ENCODE results near the gene ADAMTSL1. TPM values are rescaled to one million over a fixed set of nuclear protein-coding genes. Genes with fewer than 3 reads are reported as not detected.

The ADAMTSL1 gene
- total and polyA plus RNA-seq, 9 of the 15 experiments (the other 6 are each of a cell fraction or from before 2014, with no cell fraction given): 0.01 TPM; not detected in 8

DNA sequence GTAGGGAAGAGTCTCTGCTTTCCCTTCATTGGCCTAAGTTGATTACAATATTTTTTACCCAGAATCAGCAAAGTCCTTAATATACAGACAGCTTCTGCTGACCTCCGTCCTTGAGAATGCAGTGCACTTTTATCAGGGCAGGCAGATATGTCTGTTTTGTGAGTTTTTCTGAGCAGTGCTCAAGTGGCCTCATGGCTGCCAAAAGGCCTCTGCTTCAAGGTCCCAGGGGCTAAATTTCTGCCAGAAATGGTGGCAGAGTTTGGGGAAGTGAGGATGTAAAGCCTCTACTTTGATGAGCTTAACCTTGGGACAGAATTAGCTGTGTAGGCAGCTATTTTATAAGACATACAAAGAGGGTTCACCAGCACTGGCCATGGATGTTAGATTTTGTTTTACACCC is 275.8 kb downstream of the ADAMTSL1 start:
- Histone ChIP-seq H3K9ac (ENCODE audit: insufficient read depth in 1 of 2, low read depth in 2 of 2, low read length in 2 of 2) (no peak overlapping the region), H3K36me3 (ENCODE audit: control insufficient read depth, insufficient read depth, low read length) (no peaks in the 10 kb centered on the region), H3K9me3 (replicated peaks; ENCODE audit: control insufficient read depth, insufficient read depth, low read depth, low read length) (no peaks in the 10 kb centered on the region), H3K4me2 (ENCODE audit: insufficient read depth, low read length) (no peak overlapping the region), H3K27me3 (ENCODE audit: control insufficient read depth in 2 of 2, insufficient read depth in 2 of 2, low read length in 2 of 2) (no peaks in the 10 kb centered on the region), H3K27ac (ENCODE audit: extremely low read depth, low read depth, low read length) (no peak overlapping the region), H3K4me3 (no peak overlapping the region), H3K79me2 (ENCODE audit: control insufficient read depth, insufficient read depth, low read length) (no peaks in the 10 kb centered on the region), H3K4me1 (replicated peaks in 1 of 2; ENCODE audit: control insufficient read depth in 2 of 2, insufficient read depth in 2 of 2, low read length in 2 of 2) (no peaks in the 10 kb centered on the region), H2AFZ (ENCODE audit: low read depth, low read length) (no peak overlapping the region), H4K20me1 (replicated peaks; ENCODE audit: control insufficient read depth, insufficient read depth, low read length) (no peaks in the 10 kb centered on the region), H3K9me1 (ENCODE audit: control insufficient read depth, insufficient read depth, low read length) (no peaks in the 10 kb centered on the region)
- CTCF ChIA-PET (ENCODE audit: low intra/inter-chr PET ratio): no interaction called here
- intact Hi-C loops (cut with micrococcal nuclease): no loop called here
- WGBS (ENCODE audit: insufficient coverage, low coverage, missing lambda C conversion rate): 0% methylated on average over 1 of the region's 1 CpG
- no peak for DNase-seq (ENCODE audit: extremely low read depth in 1 of 4, low spot score in 3 of 4)
- POLR2A ChIA-PET: no interaction called here
- no peak for FAIRE-seq
- no peak for ATAC-seq
- no TSS peak for BruUV-seq (replicated peaks)
- in situ Hi-C loops (cut with MboI): no loop called here
- TF ChIP-seq KDM5B (IDR thresholded peaks at IDR 0.05; ENCODE audit: insufficient replicate concordance, low read depth, low read length) (no peak), RBM14 (IDR thresholded peaks at IDR 0.05; ENCODE audit: borderline replicate concordance, insufficient read depth, low read depth, low read length) (no peak), PRMT5 (CRISPR knock-in tag; IDR thresholded peaks at IDR 0.05) (no peak), FOSL1 (tag; conservative IDR thresholded peaks at IDR 0.05) (no peak), BACH1 (tag; IDR thresholded peaks at IDR 0.05) (no peak), MITF (IDR thresholded peaks at IDR 0.05) (no peak), CREM (IDR thresholded peaks at IDR 0.05; ENCODE audit: low read depth) (no peak), PTTG1 (tag; IDR thresholded peaks at IDR 0.05; ENCODE audit: low read depth) (no peak), SMAD4 (CRISPR knock-in tag; conservative IDR thresholded peaks at IDR 0.05) (no peak), POLR2AphosphoS2 (IDR thresholded peaks at IDR 0.05; ENCODE audit: low read length) (no peak), PHF8 (IDR thresholded peaks at IDR 0.05; ENCODE audit: borderline replicate concordance, low read length) (no peak), NFE2 (IDR thresholded peaks at IDR 0.05; ENCODE audit: low read depth) (no peak), CTBP1 (IDR thresholded peaks at IDR 0.05; ENCODE audit: borderline replicate concordance) (no peak)
- TF ChIP-seq, protein P1, sequence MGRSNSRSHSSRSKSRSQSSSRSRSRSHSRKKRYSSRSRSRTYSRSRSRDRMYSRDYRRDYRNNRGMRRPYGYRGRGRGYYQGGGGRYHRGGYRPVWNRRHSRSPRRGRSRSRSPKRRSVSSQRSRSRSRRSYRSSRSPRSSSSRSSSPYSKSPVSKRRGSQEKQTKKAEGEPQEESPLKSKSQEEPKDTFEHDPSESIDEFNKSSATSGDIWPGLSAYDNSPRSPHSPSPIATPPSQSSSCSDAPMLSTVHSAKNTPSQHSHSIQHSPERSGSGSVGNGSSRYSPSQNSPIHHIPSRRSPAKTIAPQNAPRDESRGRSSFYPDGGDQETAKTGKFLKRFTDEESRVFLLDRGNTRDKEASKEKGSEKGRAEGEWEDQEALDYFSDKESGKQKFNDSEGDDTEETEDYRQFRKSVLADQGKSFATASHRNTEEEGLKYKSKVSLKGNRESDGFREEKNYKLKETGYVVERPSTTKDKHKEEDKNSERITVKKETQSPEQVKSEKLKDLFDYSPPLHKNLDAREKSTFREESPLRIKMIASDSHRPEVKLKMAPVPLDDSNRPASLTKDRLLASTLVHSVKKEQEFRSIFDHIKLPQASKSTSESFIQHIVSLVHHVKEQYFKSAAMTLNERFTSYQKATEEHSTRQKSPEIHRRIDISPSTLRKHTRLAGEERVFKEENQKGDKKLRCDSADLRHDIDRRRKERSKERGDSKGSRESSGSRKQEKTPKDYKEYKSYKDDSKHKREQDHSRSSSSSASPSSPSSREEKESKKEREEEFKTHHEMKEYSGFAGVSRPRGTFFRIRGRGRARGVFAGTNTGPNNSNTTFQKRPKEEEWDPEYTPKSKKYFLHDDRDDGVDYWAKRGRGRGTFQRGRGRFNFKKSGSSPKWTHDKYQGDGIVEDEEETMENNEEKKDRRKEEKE (IDR thresholded peaks at IDR 0.05; ENCODE audit: borderline replicate concordance in 1 of 2, control insufficient read depth in 1 of 2, low read depth in 2 of 2, low read length in 1 of 2): no peak
- TF ChIP-seq, protein P2, sequence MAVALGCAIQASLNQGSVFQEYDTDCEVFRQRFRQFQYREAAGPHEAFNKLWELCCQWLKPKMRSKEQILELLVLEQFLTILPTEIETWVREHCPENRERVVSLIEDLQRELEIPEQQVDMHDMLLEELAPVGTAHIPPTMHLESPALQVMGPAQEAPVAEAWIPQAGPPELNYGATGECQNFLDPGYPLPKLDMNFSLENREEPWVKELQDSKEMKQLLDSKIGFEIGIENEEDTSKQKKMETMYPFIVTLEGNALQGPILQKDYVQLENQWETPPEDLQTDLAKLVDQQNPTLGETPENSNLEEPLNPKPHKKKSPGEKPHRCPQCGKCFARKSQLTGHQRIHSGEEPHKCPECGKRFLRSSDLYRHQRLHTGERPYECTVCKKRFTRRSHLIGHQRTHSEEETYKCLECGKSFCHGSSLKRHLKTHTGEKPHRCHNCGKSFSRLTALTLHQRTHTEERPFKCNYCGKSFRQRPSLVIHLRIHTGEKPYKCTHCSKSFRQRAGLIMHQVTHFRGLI (CRISPR knock-in tag; IDR thresholded peaks at IDR 0.05): no peak
- TF ChIP-seq, protein P3, sequence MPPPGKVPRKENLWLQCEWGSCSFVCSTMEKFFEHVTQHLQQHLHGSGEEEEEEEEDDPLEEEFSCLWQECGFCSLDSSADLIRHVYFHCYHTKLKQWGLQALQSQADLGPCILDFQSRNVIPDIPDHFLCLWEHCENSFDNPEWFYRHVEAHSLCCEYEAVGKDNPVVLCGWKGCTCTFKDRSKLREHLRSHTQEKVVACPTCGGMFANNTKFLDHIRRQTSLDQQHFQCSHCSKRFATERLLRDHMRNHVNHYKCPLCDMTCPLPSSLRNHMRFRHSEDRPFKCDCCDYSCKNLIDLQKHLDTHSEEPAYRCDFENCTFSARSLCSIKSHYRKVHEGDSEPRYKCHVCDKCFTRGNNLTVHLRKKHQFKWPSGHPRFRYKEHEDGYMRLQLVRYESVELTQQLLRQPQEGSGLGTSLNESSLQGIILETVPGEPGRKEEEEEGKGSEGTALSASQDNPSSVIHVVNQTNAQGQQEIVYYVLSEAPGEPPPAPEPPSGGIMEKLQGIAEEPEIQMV (tag; conservative IDR thresholded peaks at IDR 0.05; ENCODE audit: low read depth): no peak

Data from K562 (cell line).